ENCODE results near the gene RICTOR. TPM values are rescaled to one million over a fixed set of nuclear protein-coding genes. Genes with fewer than 3 reads are reported as not detected.
A peak's percentile ranks its signal among the peaks of the same experiment; 100 is the strongest.

The RICTOR gene
- total and polyA plus RNA-seq, 2 donors = 16.7 to 30.1 TPM

DNA sequence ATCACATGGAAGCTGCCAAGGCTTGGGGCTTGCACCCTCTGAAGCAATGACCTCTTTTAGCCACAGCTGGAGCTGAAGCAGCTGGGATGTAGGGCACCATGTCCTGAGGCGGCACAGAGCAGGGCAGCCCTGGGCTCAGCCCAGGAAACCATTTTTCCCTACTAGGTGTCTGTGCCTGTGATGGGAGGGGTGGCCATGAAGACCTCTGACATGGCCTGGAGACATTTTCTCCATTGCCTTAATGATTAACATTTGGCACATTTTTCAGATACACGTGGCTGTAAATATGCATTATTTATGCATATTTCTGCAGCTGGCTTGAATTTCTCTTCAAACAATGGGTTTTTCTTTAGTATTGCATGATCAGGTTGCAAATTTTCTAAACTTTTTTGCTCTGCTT is 146.7 kb downstream of the RICTOR start:
- Histone ChIP-seq H3K27ac (ENCODE audit: low read depth in 1 of 2, low read length in 1 of 2) (no peak overlapping the region), H3K4me3 (ENCODE audit: low read length in 2 of 2) (no peak overlapping the region), H3K4me1 (ENCODE audit: control insufficient read depth in 2 of 2, insufficient read depth in 2 of 2, low read length in 2 of 2) (no peaks in the 10 kb centered on the region), H3K9me3 (ENCODE audit: control insufficient read depth in 2 of 2, insufficient read depth in 1 of 2, low read length in 1 of 2) (no peaks in the 10 kb centered on the region), H3K27me3 (ENCODE audit: control insufficient read depth in 2 of 2, insufficient read depth in 1 of 2, low read length in 1 of 2) (no peaks in the 10 kb centered on the region), H3K36me3 (ENCODE audit: control insufficient read depth in 2 of 2, insufficient read depth in 2 of 2, low read length in 1 of 2) (no peaks in the 10 kb centered on the region)
- WGBS = 93% methylated on average over 2 of the region's 2 CpGs
- no peak for DNase-seq (ENCODE audit: low read depth in 6 of 9, low spot score in 9 of 9)

- WGBS = 94% methylated on average over 3 of the region's 3 CpGs
- Histone ChIP-seq H3K27ac (ENCODE audit: low read depth in 1 of 2, low read length in 1 of 2) (no peak overlapping the region), H3K4me1 (ENCODE audit: control insufficient read depth in 2 of 2, insufficient read depth in 2 of 2, low read length in 2 of 2) (no peaks in the 10 kb centered on the region), H3K9me3 (ENCODE audit: control insufficient read depth in 2 of 2, insufficient read depth in 1 of 2, low read length in 1 of 2) (no peaks in the 10 kb centered on the region), H3K27me3 (ENCODE audit: control insufficient read depth in 2 of 2, insufficient read depth in 1 of 2, low read length in 1 of 2) (no peaks in the 10 kb centered on the region), H3K36me3 (ENCODE audit: control insufficient read depth in 2 of 2, insufficient read depth in 2 of 2, low read length in 1 of 2) (no peaks in the 10 kb centered on the region), H3K4me3 (ENCODE audit: low read length in 2 of 2) (no peak overlapping the region)
- DNase-seq (ENCODE audit: low read depth in 6 of 9, low spot score in 9 of 9) = no peak
Observed at GRCh38 chr5:38926121-38926520, 148.1 kb downstream of the RICTOR start.

GRCh38 chr5:38925154-38925925 is 148.9 kb downstream of the RICTOR start:
- Histone ChIP-seq H3K9me3 (ENCODE audit: control insufficient read depth in 2 of 2, insufficient read depth in 1 of 2, low read length in 1 of 2) (no peaks in the 10 kb centered on the region), H3K4me1 (ENCODE audit: control insufficient read depth in 2 of 2, insufficient read depth in 2 of 2, low read length in 2 of 2) (no peaks in the 10 kb centered on the region), H3K4me3 (ENCODE audit: low read length in 2 of 2) (no peak overlapping the region), H3K27me3 (ENCODE audit: control insufficient read depth in 2 of 2, insufficient read depth in 1 of 2, low read length in 1 of 2) (no peaks in the 10 kb centered on the region), H3K27ac (ENCODE audit: low read depth in 1 of 2, low read length in 1 of 2) (no peak overlapping the region), H3K36me3 (ENCODE audit: control insufficient read depth in 2 of 2, insufficient read depth in 2 of 2, low read length in 1 of 2) (no peaks in the 10 kb centered on the region)
- DNase-seq (ENCODE audit: low read depth in 6 of 9, low spot score in 9 of 9) = no peak
- WGBS = 95% methylated on average over 6 of the region's 6 CpGs

GRCh38 chr5:38923661-38924451 is 150.3 kb downstream of the RICTOR start:
- H3K4me1 ChIP-seq (ENCODE audit: control insufficient read depth in 2 of 2, insufficient read depth in 2 of 2, low read length in 2 of 2) = no peaks in the 10 kb centered on the region
- no peaks in the 10 kb centered on the region for H3K36me3 ChIP-seq (ENCODE audit: control insufficient read depth in 2 of 2, insufficient read depth in 2 of 2, low read length in 1 of 2)
- 74% methylated on average over 3 of the region's 3 CpGs for WGBS
- H3K9me3 ChIP-seq (ENCODE audit: control insufficient read depth in 2 of 2, insufficient read depth in 1 of 2, low read length in 1 of 2) = no peaks in the 10 kb centered on the region
- H3K4me3 ChIP-seq (ENCODE audit: low read length in 2 of 2) = no peak overlapping the region
- H3K27me3 ChIP-seq (ENCODE audit: control insufficient read depth in 2 of 2, insufficient read depth in 1 of 2, low read length in 1 of 2) = no peaks in the 10 kb centered on the region
- DNase-seq (ENCODE audit: low read depth in 6 of 9, low spot score in 9 of 9) = no peak
- no peak overlapping the region for H3K27ac ChIP-seq (ENCODE audit: low read depth in 1 of 2, low read length in 1 of 2)

GRCh38 chr5:38922199-38922598 is 152.0 kb downstream of the RICTOR start:
- peak in 8 of 9 donors; percentile 1 to 33 (median 7) for DNase-seq (ENCODE audit: low read depth in 6 of 9, low spot score in 9 of 9)
- no peaks in the 10 kb centered on the region for H3K9me3 ChIP-seq (ENCODE audit: control insufficient read depth in 2 of 2, insufficient read depth in 1 of 2, low read length in 1 of 2)
- no peaks in the 10 kb centered on the region for H3K4me1 ChIP-seq (ENCODE audit: control insufficient read depth in 2 of 2, insufficient read depth in 2 of 2, low read length in 2 of 2)
- no peaks in the 10 kb centered on the region for H3K27me3 ChIP-seq (ENCODE audit: control insufficient read depth in 2 of 2, insufficient read depth in 1 of 2, low read length in 1 of 2)
- no peak overlapping the region for H3K27ac ChIP-seq (ENCODE audit: low read depth in 1 of 2, low read length in 1 of 2)
- H3K36me3 ChIP-seq (ENCODE audit: control insufficient read depth in 2 of 2, insufficient read depth in 2 of 2, low read length in 1 of 2) = no peaks in the 10 kb centered on the region
- WGBS = 0% methylated on average over 1 of the region's 1 CpG
- no peak overlapping the region for H3K4me3 ChIP-seq (ENCODE audit: low read length in 2 of 2)

DNA sequence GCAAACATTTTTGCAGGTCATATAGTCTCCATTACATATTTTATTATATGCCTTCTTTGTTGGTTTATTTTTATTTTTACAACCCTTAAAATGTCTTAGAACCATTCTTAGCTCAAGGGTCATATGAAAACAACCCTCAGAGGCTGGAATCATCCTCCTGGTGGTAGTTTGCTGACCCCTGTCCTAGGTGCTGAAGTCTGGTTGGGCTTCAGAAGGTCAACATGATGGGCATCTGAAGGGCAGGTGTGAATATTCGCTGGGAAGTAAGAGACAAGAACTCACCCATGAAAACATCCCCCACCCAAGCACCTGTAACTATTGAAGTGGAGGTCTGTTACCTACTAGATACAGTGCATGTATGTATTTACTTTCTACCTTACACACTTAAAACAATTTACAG is 153.0 kb downstream of the RICTOR start:
- no peaks in the 10 kb centered on the region for H3K4me1 ChIP-seq (ENCODE audit: control insufficient read depth in 2 of 2, insufficient read depth in 2 of 2, low read length in 2 of 2)
- no peak overlapping the region for H3K27ac ChIP-seq (ENCODE audit: low read depth in 1 of 2, low read length in 1 of 2)
- no peak overlapping the region for H3K4me3 ChIP-seq (ENCODE audit: low read length in 2 of 2)
- 74% methylated on average over 1 of the region's 1 CpG for whole genome bisulfite sequencing
- H3K27me3 ChIP-seq (ENCODE audit: control insufficient read depth in 2 of 2, insufficient read depth in 1 of 2, low read length in 1 of 2) = no peaks in the 10 kb centered on the region
- no peak for DNase-seq (ENCODE audit: low read depth in 6 of 9, low spot score in 9 of 9)
- no peaks in the 10 kb centered on the region for H3K9me3 ChIP-seq (ENCODE audit: control insufficient read depth in 2 of 2, insufficient read depth in 1 of 2, low read length in 1 of 2)
- no peaks in the 10 kb centered on the region for H3K36me3 ChIP-seq (ENCODE audit: control insufficient read depth in 2 of 2, insufficient read depth in 2 of 2, low read length in 1 of 2)

DNA sequence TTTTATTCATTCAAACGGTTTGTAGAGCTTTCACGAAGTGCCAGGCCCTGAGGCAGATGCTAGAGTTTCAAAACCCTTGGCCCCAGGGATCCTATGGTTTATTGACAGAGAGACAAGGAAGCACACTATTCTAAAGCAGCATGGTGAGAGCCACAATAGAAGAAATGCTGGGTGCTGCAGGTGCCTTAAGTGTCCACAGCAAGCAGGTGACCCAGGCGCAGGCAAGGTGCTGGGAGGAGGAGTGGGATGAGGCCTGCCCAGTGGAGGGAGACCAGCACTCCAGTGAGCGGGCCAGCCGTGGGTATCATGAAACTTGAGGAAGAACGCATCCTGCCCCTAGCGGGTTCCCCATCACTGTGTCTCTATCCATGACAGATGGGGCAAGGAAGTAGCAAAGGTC is 157.4 kb downstream of the RICTOR start:
- Histone ChIP-seq H3K9me3 (ENCODE audit: control insufficient read depth in 2 of 2, insufficient read depth in 1 of 2, low read length in 1 of 2) (no peaks in the 10 kb centered on the region), H3K36me3 (ENCODE audit: control insufficient read depth in 2 of 2, insufficient read depth in 2 of 2, low read length in 1 of 2) (no peaks in the 10 kb centered on the region), H3K27ac (ENCODE audit: low read depth in 1 of 2, low read length in 1 of 2) (no peak overlapping the region), H3K4me3 (ENCODE audit: low read length in 2 of 2) (no peak overlapping the region), H3K27me3 (ENCODE audit: control insufficient read depth in 2 of 2, insufficient read depth in 1 of 2, low read length in 1 of 2) (no peaks in the 10 kb centered on the region), H3K4me1 (ENCODE audit: control insufficient read depth in 2 of 2, insufficient read depth in 2 of 2, low read length in 2 of 2) (no peaks in the 10 kb centered on the region)
- no peak for DNase-seq (ENCODE audit: low read depth in 6 of 9, low spot score in 9 of 9)
- 91% methylated on average over 7 of the region's 7 CpGs for WGBS

DNA sequence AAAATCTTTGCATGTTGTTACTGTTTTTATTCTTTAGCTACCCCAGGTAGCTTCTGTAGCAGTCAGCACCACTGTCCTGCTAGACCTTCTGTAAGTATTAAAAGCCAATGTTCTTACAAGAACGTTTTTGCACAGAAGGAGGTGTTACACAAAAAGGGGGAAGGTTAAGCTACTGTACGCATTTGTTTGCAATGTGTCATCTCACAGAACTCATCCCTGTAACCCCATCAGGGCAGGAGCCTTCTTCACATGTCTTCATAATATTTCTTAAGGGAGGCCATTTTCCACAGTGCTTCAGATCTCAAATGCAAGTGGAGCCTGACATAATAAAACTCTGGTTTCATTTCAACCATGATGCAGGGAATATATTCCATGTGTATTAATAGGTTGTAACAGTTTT is 160.5 kb downstream of the RICTOR start:
- no peaks in the 10 kb centered on the region for H3K27me3 ChIP-seq (ENCODE audit: control insufficient read depth in 2 of 2, insufficient read depth in 1 of 2, low read length in 1 of 2)
- DNase-seq (ENCODE audit: low read depth in 6 of 9, low spot score in 9 of 9) = no peak
- no peak overlapping the region for H3K27ac ChIP-seq (ENCODE audit: low read depth in 1 of 2, low read length in 1 of 2)
- no peaks in the 10 kb centered on the region for H3K4me1 ChIP-seq (ENCODE audit: control insufficient read depth in 2 of 2, insufficient read depth in 2 of 2, low read length in 2 of 2)
- H3K4me3 ChIP-seq (ENCODE audit: low read length in 2 of 2) = no peak overlapping the region
- 90% methylated on average over 2 of the region's 2 CpGs for WGBS
- no peaks in the 10 kb centered on the region for H3K9me3 ChIP-seq (ENCODE audit: control insufficient read depth in 2 of 2, insufficient read depth in 1 of 2, low read length in 1 of 2)
- no peaks in the 10 kb centered on the region for H3K36me3 ChIP-seq (ENCODE audit: control insufficient read depth in 2 of 2, insufficient read depth in 2 of 2, low read length in 1 of 2)

DNA sequence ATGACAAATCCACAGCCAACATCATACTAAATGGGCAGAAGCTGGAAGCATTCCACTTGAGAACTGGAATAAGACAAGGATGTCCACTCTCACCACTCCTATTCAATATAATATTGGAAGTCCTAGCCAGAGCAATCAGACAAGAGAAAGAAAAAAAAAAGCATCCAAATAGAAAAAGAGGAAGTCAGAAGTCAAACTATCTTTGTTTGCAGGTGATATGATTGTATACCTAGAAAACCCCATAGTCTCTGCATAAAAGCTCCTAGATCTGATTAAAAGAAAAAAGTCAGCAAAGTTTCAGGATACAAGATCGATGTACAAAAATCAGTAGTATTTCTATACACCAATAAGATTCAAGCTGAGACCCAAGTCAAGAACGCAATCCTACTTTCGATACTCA is 162.3 kb downstream of the RICTOR start:
- Histone ChIP-seq H3K9me3 (ENCODE audit: control insufficient read depth in 2 of 2, insufficient read depth in 1 of 2, low read length in 1 of 2) (no peaks in the 10 kb centered on the region), H3K27me3 (ENCODE audit: control insufficient read depth in 2 of 2, insufficient read depth in 1 of 2, low read length in 1 of 2) (no peaks in the 10 kb centered on the region), H3K4me3 (ENCODE audit: low read length in 2 of 2) (no peak overlapping the region), H3K27ac (ENCODE audit: low read depth in 1 of 2, low read length in 1 of 2) (no peak overlapping the region), H3K36me3 (ENCODE audit: control insufficient read depth in 2 of 2, insufficient read depth in 2 of 2, low read length in 1 of 2) (no peaks in the 10 kb centered on the region), H3K4me1 (ENCODE audit: control insufficient read depth in 2 of 2, insufficient read depth in 2 of 2, low read length in 2 of 2) (no peaks in the 10 kb centered on the region)
- no peak for DNase-seq (ENCODE audit: low read depth in 6 of 9, low spot score in 9 of 9)
- 99% methylated on average over 3 of the region's 3 CpGs for WGBS
